Measurements from ENCODE around the gene SEMA4D. TPM values are rescaled to one million over a fixed set of nuclear protein-coding genes. Genes with fewer than 3 reads are reported as not detected.

SEMA4D gene
- total RNA-seq, 4 donors from 2014 or later: 7.9 to 14.1 (median 10.6) TPM

- no peaks in the 10 kb centered on the region for H3K36me3 ChIP-seq
- no peaks in the 10 kb centered on the region for H3K9me3 ChIP-seq
- H3K27me3 ChIP-seq: no peaks in the 10 kb centered on the region
- DNase-seq (ENCODE audit: extremely low spot score): no peak
- TF ChIP-seq POLR2A (IDR thresholded peaks at IDR 0.05; ENCODE audit: low read depth): no peak
- TF ChIP-seq EP300 (IDR thresholded peaks at IDR 0.05): no peak
- TF ChIP-seq, protein P1, sequence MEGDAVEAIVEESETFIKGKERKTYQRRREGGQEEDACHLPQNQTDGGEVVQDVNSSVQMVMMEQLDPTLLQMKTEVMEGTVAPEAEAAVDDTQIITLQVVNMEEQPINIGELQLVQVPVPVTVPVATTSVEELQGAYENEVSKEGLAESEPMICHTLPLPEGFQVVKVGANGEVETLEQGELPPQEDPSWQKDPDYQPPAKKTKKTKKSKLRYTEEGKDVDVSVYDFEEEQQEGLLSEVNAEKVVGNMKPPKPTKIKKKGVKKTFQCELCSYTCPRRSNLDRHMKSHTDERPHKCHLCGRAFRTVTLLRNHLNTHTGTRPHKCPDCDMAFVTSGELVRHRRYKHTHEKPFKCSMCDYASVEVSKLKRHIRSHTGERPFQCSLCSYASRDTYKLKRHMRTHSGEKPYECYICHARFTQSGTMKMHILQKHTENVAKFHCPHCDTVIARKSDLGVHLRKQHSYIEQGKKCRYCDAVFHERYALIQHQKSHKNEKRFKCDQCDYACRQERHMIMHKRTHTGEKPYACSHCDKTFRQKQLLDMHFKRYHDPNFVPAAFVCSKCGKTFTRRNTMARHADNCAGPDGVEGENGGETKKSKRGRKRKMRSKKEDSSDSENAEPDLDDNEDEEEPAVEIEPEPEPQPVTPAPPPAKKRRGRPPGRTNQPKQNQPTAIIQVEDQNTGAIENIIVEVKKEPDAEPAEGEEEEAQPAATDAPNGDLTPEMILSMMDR (IDR thresholded peaks at IDR 0.05): no peak
- TF ChIP-seq POLR2AphosphoS5 (IDR thresholded peaks at IDR 0.05): no peak
- WGBS: 96% methylated on average over 7 of the region's 7 CpGs
- intact Hi-C loops (cut with DNase I): no loop called here
- H3K4me1 ChIP-seq: peaks cover 2 to 34% (median 21%) of the 10 kb centered on the region in 4 donors
- no peak overlapping the region for H3K27ac ChIP-seq (replicated peaks in 1 of 4)
- no peak overlapping the region for H3K4me3 ChIP-seq
Measured at GRCh38 chr9:89438194-89438593, 59.7 kb downstream of the SEMA4D start.

GRCh38 chr9:89437772-89438171 is 60.1 kb downstream of the SEMA4D start:
- TF ChIP-seq POLR2A (IDR thresholded peaks at IDR 0.05; ENCODE audit: low read depth) (no peak), POLR2AphosphoS5 (IDR thresholded peaks at IDR 0.05) (no peak)
- TF ChIP-seq, protein P1 (IDR thresholded peaks at IDR 0.05): no peak
- Histone ChIP-seq H3K4me3 (no peak overlapping the region), H3K36me3 (no peaks in the 10 kb centered on the region), H3K4me1 (peaks cover 2 to 34% (median 20%) of the 10 kb centered on the region in 4 donors), H3K9me3 (no peaks in the 10 kb centered on the region), H3K27ac (replicated peaks in 1 of 4) (no peak overlapping the region), H3K27me3 (no peaks in the 10 kb centered on the region)
- DNase-seq (ENCODE audit: extremely low spot score): no peak
- WGBS: 97% methylated on average over 5 of the region's 5 CpGs
- intact Hi-C loops (cut with DNase I): no loop called here

- no peak overlapping the region for H3K27ac ChIP-seq (replicated peaks in 1 of 4)
- intact Hi-C loops (cut with DNase I): no loop called here
- no peak overlapping the region for H3K4me3 ChIP-seq
- H3K27me3 ChIP-seq: no peaks in the 10 kb centered on the region
- H3K36me3 ChIP-seq: no peaks in the 10 kb centered on the region
- no peak for DNase-seq (ENCODE audit: extremely low spot score)
- WGBS: 80% methylated on average over 8 of the region's 17 CpGs
- no peaks in the 10 kb centered on the region for H3K9me3 ChIP-seq
- peaks cover 4 to 32% (median 19%) of the 10 kb centered on the region in 4 donors for H3K4me1 ChIP-seq
- TF ChIP-seq POLR2AphosphoS5 (IDR thresholded peaks at IDR 0.05) (no peak), EP300 (IDR thresholded peaks at IDR 0.05) (no peak), POLR2A (IDR thresholded peaks at IDR 0.05; ENCODE audit: low read depth) (no peak)
- TF ChIP-seq, protein P1 (IDR thresholded peaks at IDR 0.05): no peak
Measured at GRCh38 chr9:89436963-89437625, 60.8 kb downstream of the SEMA4D start.

DNA sequence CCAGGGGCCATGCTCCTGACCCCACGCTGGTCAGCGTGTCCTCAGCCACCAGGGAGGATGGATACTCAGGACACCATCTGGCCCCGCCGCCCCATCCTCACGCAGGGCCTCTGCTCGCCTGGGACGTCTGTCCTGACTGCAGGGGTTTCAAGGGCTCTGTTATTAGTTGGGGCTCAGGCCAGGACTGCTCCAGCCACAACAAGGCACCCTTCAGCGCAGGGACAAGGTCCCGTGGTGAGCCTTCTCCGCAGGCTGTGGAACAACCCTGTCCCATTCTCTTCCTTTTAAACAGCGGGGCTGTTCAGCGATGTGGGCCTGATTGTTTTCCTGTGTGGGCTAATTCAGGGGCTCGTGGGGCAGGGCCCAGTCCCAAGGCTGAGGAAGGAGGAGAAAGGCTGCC is 61.6 kb downstream of the SEMA4D start:
- TF ChIP-seq POLR2A (IDR thresholded peaks at IDR 0.05; ENCODE audit: low read depth) (no peak), EP300 (IDR thresholded peaks at IDR 0.05) (no peak)
- TF ChIP-seq, protein P1 (IDR thresholded peaks at IDR 0.05): no peak
- Histone ChIP-seq H3K4me1 (peaks cover 8 to 27% (median 18%) of the 10 kb centered on the region in 4 donors), H3K27ac (replicated peaks in 1 of 4) (no peak overlapping the region), H3K36me3 (no peaks in the 10 kb centered on the region), H3K9me3 (no peaks in the 10 kb centered on the region), H3K4me3 (no peak overlapping the region), H3K27me3 (no peaks in the 10 kb centered on the region)
- WGBS: 87% methylated on average over 11 of the region's 13 CpGs
- DNase-seq (ENCODE audit: extremely low spot score): no peak
- intact Hi-C loops (cut with DNase I): no loop called here
